HFF-Myc (cell line): ENCODE data around the gene CILP2.

ENCODE experiments used
- DNase-seq: peaks from one replicate; pipeline ENCODE4 v3.0.0-alpha.2; 2011; ENCODE audit warnings: low read depth; ENCODE audit errors: extremely low read depth
- H3K4me3 ChIP-seq: replicated peaks from 2 replicates; pipeline ENCODE4 v1.5.1; 2011; ENCODE audit warnings: low read depth, mild to moderate bottlenecking, control low read depth, low read length
- CTCF ChIP-seq: IDR thresholded peaks from 2 replicates; pipeline ENCODE4 v1.5.1; 2012; ENCODE audit warnings: mild to moderate bottlenecking, low read depth, low read length, control low read depth; ENCODE audit errors: missing control alignments

CILP2 gene

GRCh38 chr19:19561946-19562664 is 24.0 kb downstream of the CILP2 start:
- no peak for TF ChIP-seq CTCF
- DNase-seq = no peak
- no peak overlapping the region for H3K4me3 ChIP-seq

GRCh38 chr19:19562665-19563347 is 24.7 kb downstream of the CILP2 start:
- no peak for DNase-seq
- H3K4me3 ChIP-seq = no peak overlapping the region
- TF ChIP-seq CTCF = no peak

- TF ChIP-seq CTCF = no peak
- no peak overlapping the region for H3K4me3 ChIP-seq
- no peak for DNase-seq
Measured at GRCh38 chr19:19563348-19563848, 25.3 kb downstream of the CILP2 start.

GRCh38 chr19:19566306-19566705 is 28.2 kb downstream of the CILP2 start:
- DNase-seq = no peak
- H3K4me3 ChIP-seq = no peak overlapping the region
- no peak for TF ChIP-seq CTCF

GRCh38 chr19:19567391-19567790 is 29.3 kb downstream of the CILP2 start:
- H3K4me3 ChIP-seq = no peak overlapping the region
- no peak for TF ChIP-seq CTCF

GRCh38 chr19:19568802-19569756 is 31.0 kb downstream of the CILP2 start:
- TF ChIP-seq CTCF = no peak
- DNase-seq = no peak

More at GRCh38 chr19:19567391-19567790, 29.3 kb downstream of the CILP2 start:
- no peak for DNase-seq

More at GRCh38 chr19:19568802-19569756, 31.0 kb downstream of the CILP2 start:
- no peak overlapping the region for H3K4me3 ChIP-seq
